ENCODE measurements around the gene MAN2A1. TPM values are rescaled to one million over a fixed set of nuclear protein-coding genes. Genes with fewer than 3 reads are reported as not detected.

The MAN2A1 gene
- total RNA-seq, 1 donor from 2014 or later = 25.5 TPM

DNA sequence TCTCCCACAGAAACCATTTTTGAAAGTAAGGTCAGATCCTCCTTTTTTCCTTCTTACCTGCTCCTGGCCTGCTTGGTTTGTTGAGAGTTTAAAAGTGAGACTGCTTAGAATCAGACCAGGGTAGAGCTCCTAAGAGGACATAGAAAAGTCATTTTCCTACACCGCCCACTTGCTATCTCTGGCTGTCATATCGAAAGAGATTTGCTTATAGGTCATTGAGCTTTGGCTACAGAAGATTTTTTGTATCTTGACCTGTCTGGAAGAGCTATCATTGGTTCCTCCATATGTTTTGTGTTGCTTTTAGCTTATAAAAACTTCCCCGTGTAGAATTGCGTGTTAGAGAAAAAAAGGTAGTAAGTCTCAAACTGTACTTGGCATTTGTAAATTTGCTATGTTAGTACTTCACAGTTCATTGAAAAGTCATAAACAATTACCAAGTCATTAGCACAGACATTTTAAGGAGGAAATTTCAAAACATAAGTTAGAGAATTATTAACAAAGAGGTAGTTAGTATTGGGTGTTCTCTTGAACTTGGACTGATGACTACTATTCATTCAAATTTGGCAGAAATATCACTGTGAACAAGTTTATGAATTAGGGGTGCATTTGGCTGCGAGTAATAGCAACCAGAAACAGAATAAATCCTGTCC lies 96.6 kb downstream of the MAN2A1 start:
- no peaks in the 10 kb centered on the region for H3K27me3 Mint-ChIP-seq (ENCODE audit: low read depth)
- no peak overlapping the region for H3K27ac Mint-ChIP-seq (ENCODE audit: unreplicated experiment)
- H3K4me1 Mint-ChIP-seq = no peaks in the 10 kb centered on the region
- H3K9me3 Mint-ChIP-seq = peaks cover 2% of the 10 kb centered on the region
- no peak for DNase-seq (ENCODE audit: low read depth, low spot score)
- peaks cover 25% of the 10 kb centered on the region for H3K36me3 Mint-ChIP-seq (ENCODE audit: low read depth)
- TF ChIP-seq, protein P1, sequence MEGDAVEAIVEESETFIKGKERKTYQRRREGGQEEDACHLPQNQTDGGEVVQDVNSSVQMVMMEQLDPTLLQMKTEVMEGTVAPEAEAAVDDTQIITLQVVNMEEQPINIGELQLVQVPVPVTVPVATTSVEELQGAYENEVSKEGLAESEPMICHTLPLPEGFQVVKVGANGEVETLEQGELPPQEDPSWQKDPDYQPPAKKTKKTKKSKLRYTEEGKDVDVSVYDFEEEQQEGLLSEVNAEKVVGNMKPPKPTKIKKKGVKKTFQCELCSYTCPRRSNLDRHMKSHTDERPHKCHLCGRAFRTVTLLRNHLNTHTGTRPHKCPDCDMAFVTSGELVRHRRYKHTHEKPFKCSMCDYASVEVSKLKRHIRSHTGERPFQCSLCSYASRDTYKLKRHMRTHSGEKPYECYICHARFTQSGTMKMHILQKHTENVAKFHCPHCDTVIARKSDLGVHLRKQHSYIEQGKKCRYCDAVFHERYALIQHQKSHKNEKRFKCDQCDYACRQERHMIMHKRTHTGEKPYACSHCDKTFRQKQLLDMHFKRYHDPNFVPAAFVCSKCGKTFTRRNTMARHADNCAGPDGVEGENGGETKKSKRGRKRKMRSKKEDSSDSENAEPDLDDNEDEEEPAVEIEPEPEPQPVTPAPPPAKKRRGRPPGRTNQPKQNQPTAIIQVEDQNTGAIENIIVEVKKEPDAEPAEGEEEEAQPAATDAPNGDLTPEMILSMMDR (conservative IDR thresholded peaks at IDR 0.05) = no peak
- H3K4me3 Mint-ChIP-seq = no peak overlapping the region

DNA sequence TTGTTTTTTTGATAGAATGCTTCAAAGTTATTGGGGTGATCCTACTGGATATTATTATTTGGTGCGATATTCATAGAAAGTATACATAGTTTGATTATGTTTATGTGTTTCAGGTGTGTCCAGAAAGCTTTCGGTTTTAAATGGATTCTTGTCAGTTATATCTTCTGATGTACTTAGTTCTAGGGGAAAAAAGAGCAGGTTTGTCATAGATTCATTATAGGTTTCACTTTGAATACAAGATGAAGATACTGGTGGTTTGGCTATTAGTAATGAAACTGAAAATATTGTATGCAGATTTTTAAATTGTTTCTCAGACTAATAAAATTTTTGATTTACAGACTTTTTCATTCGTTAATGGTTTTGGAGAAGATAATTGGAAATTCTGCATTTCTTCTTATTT lies 98.9 kb downstream of the MAN2A1 start:
- H3K4me3 Mint-ChIP-seq = no peak overlapping the region
- H3K27me3 Mint-ChIP-seq (ENCODE audit: low read depth) = no peaks in the 10 kb centered on the region
- TF ChIP-seq, protein P1 (conservative IDR thresholded peaks at IDR 0.05) = no peak
- no peaks in the 10 kb centered on the region for H3K4me1 Mint-ChIP-seq
- H3K36me3 Mint-ChIP-seq (ENCODE audit: low read depth) = peaks cover 43% of the 10 kb centered on the region
- H3K9me3 Mint-ChIP-seq = peaks cover 9% of the 10 kb centered on the region
- DNase-seq (ENCODE audit: low read depth, low spot score) = no peak
- no peak overlapping the region for H3K27ac Mint-ChIP-seq (ENCODE audit: unreplicated experiment)

DNA sequence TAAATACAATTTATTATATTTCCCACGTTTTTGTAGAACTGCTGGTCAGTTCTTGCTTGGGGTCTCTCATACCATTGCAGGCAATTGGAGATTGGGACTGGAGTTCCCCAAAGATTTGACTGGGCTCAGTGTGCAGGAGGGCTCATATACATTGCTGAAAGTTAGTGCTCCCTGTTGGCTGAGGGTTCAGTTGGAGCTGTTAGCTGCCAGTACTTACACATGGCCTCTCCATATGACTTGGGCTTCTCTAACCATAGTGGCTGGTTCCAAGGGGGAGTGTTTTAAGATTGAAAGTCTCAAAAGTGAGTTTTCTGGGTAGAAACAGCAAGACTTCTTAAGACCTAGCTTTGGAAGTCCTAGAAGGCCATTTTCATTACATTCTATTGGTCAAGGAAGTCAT lies 102.9 kb downstream of the MAN2A1 start:
- TF ChIP-seq, protein P1 (conservative IDR thresholded peaks at IDR 0.05) = no peak
- H3K9me3 Mint-ChIP-seq = peaks cover 9% of the 10 kb centered on the region
- H3K4me1 Mint-ChIP-seq = no peaks in the 10 kb centered on the region
- DNase-seq (ENCODE audit: low read depth, low spot score) = no peak
- H3K27ac Mint-ChIP-seq (ENCODE audit: unreplicated experiment) = no peak overlapping the region
- no peaks in the 10 kb centered on the region for H3K27me3 Mint-ChIP-seq (ENCODE audit: low read depth)
- peaks cover 55% of the 10 kb centered on the region for H3K36me3 Mint-ChIP-seq (ENCODE audit: low read depth)
- H3K4me3 Mint-ChIP-seq = no peak overlapping the region

DNA sequence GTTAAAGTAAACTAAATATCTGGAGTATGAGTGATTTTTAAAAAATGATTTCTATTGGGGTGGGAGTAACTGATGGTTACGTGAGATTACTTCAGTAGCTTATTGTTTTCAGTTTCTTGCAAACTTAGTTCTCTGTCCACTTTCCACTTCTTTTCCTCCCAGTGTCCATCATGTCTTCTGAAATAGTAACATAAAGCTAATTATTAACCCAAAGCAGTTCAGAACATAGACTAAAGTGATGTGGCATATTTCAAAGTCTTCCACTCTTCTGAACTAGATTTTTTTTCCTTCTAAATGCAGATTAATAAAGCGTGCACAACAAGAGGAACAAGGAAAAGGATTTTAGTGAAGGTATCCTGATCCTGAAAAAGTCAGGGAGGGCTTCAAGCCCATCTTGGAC lies 114.1 kb downstream of the MAN2A1 start:
- DNase-seq (ENCODE audit: low read depth, low spot score) = no peak
- Mint-ChIP-seq H3K36me3 (ENCODE audit: low read depth) (peaks cover 9% of the 10 kb centered on the region), H3K27ac (ENCODE audit: unreplicated experiment) (no peak overlapping the region), H3K4me3 (no peak overlapping the region), H3K4me1 (no peaks in the 10 kb centered on the region), H3K27me3 (ENCODE audit: low read depth) (no peaks in the 10 kb centered on the region), H3K9me3 (peaks cover 2% of the 10 kb centered on the region)
- TF ChIP-seq, protein P1 (conservative IDR thresholded peaks at IDR 0.05) = no peak

DNA sequence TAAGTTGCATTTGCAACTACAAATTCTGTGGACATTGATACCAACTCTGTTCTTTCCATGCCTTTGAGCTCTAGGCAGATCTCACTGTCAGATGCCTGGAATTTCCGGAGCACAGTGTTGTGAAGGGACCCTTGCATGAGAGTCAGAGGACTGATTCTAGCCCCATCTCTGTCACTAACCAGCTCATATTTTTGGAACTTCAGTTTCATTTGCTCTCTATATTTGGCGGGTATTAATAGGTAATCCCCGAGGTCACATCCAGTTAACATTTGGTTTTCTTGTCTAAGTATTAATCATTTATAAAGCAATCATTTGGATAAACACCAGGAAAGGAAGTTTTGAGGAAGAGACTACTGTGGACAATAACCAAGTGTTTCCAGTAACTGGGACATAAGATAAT lies 115.7 kb downstream of the MAN2A1 start:
- Mint-ChIP-seq H3K4me3 (no peak overlapping the region), H3K27ac (ENCODE audit: unreplicated experiment) (no peak overlapping the region), H3K9me3 (no peaks in the 10 kb centered on the region), H3K27me3 (ENCODE audit: low read depth) (no peaks in the 10 kb centered on the region), H3K36me3 (ENCODE audit: low read depth) (peaks cover 12% of the 10 kb centered on the region), H3K4me1 (no peaks in the 10 kb centered on the region)
- TF ChIP-seq, protein P1 (conservative IDR thresholded peaks at IDR 0.05) = no peak
- no peak for DNase-seq (ENCODE audit: low read depth, low spot score)
